Islet of Langerhans (tissue), 1 donor: ENCODE data around the gene DENND6A.
"Not testable (repeated sequence)": the region's sequence is repeated elsewhere in the genome, so short reads cannot be mapped to it uniquely, and the experiment has no call there.

Experiments used
- FAIRE-seq: peaks from one replicate; lab custom pipeline; 2011; peaks lifted over from hg19 to GRCh38; lab: Jason Lieb, UNC

Gene DENND6A

DNA sequence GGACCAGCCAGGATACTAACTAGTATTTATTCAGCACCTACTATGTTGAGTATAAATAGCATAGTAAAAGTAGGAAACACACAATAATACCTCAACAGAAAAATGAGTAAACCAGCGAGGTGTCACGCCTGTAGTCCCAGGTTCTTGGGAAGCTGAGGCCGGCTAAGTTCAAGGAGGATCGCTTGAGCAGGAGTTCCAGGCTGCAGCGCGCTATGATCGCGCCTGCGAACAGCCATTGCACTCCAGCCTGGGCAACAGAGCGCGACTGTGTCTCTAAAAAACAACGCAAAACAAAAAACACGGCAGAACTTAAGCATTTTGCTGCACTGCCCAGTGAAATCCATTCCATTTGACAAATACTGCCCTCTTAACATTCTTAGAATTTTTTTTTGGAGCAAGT, 1.3 kb upstream of the DENND6A start:
- no peak for FAIRE-seq

DNA sequence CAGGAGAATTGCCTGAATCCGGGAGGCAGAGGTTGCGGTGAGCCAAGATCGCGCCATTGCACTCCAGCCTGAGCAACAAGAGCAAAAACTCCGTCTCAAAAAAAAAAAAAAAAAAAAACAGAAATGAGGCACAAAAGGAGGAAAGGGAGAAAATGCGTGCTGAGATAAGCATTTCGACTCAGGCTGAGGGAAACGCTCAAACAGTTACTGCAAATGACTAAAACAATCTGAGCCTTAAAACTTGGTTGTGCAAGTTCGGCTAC, 813 bp downstream of the DENND6A start:
- not testable (repeated sequence) for FAIRE-seq

DNA sequence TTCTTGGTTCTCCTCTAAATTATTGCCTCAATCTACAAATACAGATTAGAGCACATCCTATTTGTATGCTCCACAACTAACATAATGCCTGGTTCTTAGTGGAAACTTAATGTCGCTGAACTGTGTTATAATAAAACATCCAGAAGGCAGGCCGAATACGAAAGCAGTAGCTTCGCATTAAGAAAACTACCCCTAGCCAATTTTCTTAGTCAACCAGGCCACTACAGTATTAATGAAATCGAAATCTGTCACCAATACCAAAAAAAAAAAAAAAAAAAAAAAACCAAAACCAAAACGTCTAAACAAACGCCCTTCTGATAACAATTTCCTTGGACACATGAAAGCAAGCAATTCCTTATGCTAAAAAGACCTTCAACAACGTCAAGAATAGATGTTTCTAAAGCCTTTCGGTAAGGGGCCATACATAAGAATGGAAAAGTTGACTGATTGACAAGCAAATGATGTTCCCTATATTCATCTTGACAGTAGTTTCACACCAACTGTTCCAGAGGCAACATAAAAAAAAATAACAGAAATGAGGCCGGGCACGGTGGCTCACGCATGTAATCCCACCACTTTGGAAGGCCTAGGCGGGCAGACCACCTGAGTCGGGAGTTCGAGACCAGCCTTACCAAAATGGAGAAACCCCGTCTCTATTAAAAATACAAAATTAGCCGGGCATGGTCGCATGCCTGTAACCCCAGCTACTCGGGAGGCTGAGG, 1.3 kb downstream of the DENND6A start:
- no peak for FAIRE-seq

DNA sequence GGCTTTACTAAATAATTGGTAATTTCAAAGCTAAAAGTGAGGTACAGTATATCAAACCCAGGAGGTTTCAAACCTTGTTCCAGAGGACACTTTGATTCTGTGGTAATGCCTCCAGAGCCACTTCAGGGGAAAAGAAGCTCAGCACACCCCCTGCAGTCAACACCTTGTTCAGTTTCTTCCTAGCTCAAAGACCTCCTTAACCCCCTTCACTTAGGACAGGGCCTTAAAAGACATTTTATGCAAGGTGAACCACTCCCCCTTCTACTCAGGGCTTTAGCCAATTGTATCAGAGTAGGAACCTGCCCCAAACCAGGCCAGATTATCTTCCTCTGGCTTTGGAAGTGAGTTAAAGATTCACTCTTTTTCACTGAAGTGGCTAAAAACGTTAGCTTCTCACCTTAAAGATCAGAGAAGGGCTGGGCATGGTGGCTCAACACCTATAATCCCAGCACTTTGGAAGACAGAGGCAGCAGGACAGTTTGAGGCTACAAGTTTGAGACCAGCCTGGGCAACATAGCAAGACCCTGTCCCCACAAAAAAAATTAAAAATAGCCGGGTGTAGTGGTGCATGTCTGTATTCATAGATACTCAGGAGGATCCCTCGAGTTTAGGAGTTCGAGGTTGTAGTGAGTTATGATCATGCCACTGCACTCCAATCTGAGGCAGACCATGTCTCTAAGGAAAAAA, 3.4 kb downstream of the DENND6A start:
- FAIRE-seq = no peak

DNA sequence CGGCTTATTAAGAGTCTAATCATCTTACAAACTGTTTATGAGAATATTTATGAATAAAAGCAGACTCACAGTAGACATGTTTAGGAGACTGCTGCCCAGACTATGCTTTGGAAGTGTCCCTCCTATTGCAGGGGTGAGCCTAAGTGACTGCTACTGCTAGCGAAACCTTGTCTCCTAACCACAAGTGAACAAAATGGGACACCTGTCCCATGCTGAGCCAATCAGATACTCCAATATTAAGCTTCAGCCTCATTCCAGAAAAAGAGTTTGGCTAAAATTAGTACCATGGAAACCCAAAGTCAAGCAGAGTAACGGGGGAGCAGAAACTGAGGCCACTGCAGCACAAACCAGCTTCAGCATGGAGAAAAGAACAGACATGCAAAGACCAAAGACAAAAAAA, 4.6 kb downstream of the DENND6A start:
- FAIRE-seq = no peak

DNA sequence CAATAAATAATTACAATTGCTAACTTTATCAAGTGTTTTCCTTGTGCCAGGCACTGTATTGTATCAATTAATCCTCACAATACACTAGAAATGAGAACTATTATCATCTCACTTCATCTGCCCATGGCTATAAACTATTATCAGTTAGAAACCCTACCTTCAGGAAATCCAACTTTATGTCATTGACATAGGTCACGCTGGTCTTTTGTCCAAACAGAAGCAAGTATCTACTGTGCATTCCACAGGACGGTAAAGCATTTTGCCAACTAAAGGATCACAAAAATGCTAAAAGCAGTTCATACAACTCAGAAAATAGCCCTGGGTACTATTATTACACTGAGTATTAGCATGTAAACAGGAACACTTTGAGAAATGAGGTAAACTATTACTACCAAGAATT, 9.6 kb downstream of the DENND6A start:
- FAIRE-seq = no peak

DNA sequence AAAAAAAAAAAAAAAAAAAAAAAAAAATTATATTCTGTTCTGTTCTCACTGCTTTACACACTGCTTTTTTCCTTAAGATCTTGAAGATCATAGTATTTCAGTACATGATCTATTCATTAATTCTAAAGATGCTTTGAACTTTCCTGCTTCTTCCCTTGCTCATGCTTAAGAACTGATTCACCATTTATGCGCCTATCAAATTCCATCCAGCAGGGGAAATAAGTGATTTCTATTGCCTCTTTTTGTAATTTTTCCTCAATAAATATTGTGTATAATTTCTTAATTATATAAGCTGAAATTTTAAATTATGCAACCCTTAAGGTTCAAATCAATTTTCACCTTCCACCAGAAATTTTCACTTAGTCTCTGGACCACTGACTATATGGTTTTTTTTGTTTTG, 10.6 kb downstream of the DENND6A start:
- no peak for FAIRE-seq

DNA sequence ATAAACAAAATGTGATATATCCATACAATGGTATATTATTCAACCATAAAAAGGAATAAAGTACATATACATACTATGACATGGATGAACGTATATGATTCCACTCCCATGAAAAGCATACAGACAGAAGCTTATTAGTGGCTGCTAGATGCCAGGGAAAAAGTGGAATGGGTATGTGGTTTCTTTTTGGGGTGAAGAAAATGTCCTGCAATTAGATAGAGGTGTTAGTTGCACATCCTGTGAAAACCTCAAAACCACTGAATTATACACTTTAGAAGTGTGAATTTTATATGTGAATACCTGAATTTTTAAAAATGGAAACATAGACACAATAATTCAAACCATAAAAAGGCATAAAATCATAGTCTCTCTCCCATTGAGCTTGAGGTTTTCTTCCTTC, 11.2 kb downstream of the DENND6A start:
- no peak for FAIRE-seq

DNA sequence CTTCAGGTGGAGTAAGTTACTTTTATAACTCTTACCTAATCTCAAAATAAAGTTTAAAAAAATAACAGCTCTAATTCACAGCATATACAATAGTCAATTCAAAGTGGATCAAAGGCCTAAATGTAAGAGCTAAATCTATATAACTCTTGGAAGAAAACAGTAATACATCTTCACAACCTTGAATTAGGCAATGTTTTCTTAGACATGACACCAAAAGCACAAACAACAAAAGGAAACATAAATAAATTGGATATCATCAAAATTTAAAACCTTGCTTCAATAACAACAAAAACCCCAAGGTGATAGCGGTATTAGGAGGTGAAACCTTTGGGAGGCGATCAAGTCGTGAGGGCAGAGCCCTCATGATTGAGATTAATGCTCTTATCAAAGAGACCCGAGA, 12.8 kb downstream of the DENND6A start:
- FAIRE-seq = no peak

DNA sequence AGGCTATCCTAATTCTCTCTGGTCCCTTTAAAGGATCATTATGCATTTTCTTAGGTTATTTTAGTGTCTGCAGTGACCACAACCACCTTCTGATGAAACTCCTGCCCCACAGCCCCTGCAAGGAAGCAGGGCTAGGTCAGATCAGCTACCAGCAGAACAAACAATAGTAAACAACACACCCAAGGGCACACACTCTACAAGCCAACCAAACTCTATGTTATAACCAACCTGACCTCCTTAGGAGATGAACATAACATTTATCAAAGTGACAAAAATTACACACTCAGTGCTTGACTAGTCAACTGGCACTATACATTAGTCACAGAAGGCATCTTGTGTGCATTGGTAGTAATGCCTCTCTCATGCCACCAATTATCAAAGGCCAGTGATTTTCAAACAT, 17.3 kb downstream of the DENND6A start:
- peak; percentile 21 for FAIRE-seq

DNA sequence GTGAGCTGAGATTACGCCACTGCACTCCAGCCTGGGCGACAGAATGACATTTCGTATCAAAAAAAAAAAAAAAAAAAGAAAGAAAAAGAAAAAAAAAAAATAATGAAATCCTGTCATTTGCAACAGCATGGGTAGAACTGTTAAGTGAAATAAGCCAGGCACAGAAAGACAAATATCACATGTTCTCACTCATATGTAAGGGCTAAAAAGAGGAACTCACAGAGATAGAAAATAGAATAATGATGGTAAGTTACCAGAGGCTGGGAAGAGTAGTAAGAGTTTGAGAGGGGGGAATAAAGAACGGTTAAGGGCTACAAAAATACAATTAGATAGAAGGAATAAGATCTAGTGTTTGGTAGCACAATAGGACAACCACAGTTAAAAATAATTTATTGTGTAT, 19.7 kb downstream of the DENND6A start:
- FAIRE-seq = no peak

DNA sequence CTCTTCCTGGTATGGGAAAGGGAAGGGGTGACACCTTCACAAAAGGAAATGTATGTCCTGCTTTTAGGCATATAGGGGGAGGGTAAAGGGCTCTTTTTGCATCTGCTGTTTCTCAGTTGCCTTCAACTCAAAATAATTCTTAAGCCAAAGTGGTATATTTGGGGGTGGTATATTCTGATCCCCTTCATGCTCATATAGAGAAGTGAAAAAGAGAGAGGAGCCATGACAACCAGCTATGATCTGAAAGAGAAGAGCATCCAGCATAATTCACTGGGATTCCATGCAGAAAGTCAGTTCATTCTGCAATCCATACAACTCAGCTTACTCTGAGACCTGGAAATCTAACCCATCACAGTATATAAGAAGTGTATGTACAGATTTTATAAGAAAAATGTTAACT, 22.3 kb downstream of the DENND6A start:
- no peak for FAIRE-seq

DNA sequence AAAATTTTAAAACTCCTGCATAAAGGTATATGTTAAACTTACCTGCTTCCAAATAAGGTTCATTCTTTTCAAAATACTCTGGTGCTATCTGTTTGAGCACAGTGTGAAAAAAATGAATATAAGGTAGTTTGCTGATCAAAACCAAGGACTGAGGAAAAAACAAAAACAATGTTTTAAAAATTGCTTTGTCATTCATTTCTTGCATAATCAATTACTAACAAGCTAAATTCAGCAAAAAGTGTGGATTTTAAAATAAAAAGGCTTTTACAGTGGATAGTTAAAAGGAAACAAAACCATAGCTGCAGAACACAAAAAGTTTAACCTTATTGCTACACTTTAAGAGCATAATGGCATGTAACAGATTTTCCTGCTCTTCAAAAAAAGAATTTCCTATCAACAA, 31.5 kb downstream of the DENND6A start:
- peak; percentile 33 for FAIRE-seq

DNA sequence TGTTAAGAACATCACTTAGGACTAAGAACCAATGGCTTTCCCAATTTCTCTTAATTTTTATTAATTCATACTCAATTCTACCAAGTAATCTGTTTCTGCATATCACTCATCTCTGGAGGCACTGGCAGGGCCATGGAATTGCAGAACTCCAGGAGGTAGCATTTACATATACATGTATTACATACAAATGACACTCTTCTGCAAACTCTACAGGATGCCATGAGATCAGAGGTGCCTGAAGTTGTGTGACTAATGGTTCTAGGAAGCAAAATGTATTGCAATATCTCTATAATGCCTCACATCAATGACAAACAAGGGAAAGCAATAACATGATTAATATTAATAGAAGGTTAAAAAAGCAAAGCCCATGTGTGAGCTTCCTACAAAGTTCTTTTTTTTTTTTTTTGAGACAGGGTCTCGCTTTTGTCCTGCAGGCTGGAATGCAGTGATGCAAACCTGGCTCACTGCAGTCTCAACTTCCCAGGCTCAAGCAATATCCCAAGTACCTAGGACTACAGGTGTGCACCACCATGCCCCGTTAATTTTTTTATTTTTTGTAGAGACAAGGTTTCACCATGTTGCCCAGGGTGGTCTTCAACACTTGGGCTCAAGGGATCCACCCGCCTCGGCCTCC, 33.0 kb downstream of the DENND6A start:
- FAIRE-seq = no peak

DNA sequence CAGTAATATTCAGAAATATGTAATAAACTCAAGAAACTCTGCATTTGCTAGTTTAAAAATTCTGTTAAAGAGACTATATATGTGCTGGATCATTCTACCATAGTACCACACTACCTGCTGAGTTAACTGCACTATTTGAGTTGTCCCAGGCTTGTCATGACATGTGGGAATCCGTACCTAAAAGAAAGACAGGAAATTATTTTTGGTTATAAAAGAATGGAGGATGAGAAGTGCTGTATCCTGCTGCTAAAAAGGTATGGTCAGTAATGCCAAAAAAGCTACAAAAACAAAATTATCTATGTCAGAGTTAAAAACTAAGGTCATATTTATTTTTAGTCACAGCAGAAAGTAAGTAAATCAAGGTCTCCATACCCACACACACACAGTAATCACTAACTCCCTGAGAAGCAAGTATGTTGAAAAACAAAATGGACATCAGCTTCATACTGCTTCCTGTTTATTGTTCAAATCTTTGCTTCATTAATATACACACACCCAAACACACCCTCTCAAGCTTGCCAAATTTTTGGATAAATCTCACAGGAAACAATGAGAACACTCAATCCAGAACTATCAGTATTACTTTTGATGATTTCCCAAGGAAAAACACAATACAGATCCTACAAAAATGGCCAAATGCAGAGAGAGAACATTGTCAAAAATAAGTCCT, 33.7 kb downstream of the DENND6A start:
- FAIRE-seq = no peak

DNA sequence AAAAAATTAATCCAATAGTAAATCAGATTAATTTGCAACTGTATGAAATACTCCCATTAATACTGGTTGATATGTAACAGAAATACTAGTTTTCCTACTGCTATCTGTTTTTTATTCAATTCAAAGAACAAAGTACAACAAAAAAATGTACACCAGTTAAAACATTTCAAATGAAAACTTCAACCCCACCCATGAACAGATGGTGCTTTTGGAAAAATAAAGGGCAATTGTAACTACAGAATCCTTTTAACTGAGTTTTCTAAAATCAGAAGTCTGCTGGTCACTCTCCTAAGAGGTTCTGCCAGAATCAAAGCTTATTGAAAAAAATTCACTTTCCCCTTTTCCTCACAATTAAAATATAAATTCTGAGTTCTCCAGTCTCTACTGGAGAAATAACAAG, 34.3 kb downstream of the DENND6A start:
- FAIRE-seq = no peak

DNA sequence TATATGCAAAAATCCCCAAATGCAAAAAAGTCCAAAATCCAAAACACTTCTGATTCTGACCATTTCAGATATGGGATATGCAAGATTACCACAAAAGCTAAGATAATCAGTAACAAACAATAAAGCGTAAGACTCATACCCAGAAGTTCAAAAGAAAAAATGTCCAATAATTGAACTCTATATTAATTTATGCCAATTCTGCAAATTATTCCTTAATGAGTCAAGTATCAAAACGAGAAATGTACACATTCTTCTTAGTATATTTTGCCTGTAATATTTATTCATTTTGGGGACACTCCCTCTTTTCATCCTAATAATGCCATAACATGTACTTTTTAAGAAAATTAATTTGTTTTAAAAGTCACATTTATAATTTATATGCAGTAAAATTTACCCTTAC, 37.1 kb downstream of the DENND6A start:
- no peak for FAIRE-seq

DNA sequence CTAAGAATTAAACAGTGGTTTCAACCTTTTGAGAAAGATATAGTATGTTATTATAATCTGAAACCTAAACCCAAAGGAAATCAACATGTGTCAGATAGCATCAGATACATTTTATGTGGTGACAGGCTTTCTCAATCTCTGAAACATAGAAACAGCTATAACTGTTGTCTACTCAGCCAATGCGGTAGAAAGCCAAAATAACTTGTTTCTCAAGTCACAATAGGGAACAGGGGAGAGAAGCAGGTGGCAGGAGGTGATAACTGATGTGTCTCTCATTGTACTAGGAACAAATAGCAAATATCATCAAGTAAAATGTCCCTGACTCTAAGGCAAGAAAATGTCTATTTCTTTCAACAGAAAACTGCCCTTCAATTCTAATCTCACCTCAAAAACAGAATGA, 38.6 kb downstream of the DENND6A start:
- no peak for FAIRE-seq

DNA sequence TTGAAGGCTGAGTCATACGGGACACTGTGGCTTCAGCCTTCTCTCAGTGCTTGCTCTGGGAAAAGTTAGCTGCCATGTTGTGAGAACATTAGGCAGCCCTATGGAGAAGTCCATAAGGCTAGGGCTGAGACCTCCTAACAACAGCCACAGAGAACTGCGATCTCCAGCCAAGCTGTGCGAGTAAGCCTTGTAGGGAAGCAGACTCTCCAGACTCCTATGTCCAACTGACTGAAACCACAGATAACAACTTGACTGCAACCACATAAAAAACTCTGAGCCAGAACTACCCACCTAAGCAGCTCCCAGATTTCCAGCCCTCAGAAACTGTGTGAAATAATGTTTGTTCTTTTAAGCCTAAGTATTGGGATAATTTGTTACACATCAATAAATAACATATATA, 40.7 kb downstream of the DENND6A start:
- no peak for FAIRE-seq

DNA sequence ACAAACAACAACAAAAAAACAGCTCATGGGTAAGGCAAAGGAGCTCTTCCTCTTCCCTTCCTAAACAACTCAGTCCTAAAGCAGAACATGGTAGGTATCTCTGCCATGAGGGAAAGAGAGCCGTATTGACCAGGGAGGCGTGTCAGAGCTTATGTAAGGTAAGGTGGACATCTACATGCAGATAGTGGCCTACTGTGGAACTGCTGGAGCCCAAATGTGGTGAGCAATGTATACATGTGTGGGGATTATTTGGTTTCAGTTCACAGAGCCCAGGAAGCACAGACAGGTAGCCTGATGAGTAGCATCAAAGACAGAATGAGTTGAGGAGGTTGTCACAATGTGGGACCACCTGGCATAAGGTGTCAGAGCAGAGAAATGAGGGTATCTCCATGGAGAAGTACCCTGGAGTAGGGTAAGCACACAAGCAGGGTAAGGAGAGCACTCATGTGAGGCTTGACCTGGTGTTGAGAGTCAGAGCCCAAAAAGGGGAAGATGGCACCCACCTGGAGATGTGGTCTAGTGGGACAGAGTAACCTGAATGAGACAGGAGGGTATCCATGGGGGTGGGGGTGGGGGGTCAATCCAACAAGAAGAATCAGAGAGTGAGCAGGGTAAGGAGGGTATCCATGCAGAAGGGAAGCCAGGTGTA, 45.5 kb downstream of the DENND6A start:
- FAIRE-seq = no peak

DNA sequence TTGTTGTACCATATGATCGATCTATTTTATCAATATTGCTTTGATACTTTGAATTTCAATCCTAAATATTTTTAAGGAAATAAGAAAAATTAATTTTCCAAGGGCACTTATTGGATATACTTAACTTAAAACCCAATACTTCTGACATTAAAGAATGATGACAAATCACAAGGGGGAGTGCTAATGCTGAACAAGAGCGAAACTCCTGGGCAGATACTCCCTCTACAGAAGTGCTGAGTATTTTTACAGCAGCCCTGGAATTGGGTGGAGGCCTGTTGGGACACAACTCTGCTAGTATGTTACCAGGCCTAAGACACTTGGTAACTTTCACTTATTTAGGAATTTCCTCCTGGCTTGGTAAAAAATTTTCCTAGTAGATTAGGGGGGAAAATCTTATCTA, 46.2 kb downstream of the DENND6A start:
- no peak for FAIRE-seq

DNA sequence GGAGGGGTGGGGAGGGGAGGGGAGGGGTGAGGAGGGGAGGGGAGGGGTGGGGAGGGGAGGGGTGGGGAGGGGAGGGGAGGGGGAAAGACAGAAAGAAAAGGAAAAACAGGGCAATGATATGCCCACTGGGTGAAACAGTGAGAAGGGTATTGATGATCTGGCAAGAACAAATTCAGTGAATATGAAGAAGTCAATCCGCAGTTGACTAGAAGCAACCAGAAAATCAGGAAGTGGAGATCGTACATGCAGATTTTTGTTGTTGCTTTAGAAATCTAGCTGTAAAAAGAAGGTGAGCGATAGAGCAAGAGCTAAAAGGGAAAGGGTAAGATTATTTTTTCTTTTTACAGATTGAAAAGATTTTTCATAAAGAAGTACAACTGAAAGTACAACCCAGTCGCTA, 48.1 kb downstream of the DENND6A start:
- FAIRE-seq = no peak

DNA sequence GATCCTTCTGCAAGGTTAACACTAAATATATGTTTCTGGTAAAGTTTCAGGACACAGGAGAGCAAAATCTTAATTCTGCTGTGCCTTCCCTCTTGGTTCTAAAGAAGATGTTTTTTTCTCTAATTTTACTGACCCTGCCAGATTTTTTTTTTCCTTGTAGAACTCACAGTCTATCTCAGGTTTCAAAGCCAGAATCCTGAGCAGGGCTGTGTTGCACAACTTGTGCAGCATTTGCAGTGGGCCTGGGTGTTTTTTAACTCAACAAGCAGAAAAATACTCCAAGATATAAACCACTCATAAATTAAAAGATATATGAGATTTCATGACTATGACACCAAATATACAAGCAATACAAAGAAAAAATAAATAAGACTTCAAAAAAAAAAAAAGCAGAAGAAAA, 55.5 kb downstream of the DENND6A start:
- FAIRE-seq = no peak
